ENCODE results near the gene TBL2.
"Not testable (repeated sequence)": the region's sequence is repeated elsewhere in the genome, so short reads cannot be mapped to it uniquely, and the experiment has no call there.

TBL2 gene

GRCh38 chr7:73532224-73532623, 46.2 kb downstream of the TBL2 start:
- DNase-seq: no peak

DNA sequence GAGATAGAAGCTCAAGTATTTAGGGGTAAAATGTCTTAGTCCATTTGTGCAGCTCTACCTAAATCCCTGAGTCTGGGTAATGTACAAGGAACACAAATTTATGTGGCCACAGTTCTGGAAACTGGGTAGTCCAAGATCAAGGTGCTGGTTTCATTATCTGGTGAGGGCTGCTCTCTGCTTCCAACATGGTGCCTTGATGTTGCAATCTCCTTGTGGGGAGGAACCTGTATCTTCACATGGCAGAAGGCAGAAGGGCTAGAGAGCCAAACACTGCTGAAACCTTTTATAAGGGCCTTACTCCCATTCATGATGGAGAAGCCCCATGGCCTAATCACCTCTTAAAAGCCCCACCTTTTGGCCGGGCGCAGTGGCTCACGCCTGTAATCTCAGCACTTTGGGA, 47.6 kb downstream of the TBL2 start:
- no peak for DNase-seq

- DNase-seq: peak; percentile 87
These were observed 51.2 kb downstream of the TBL2 start for GRCh38 chr7:73526896-73527821.

DNA sequence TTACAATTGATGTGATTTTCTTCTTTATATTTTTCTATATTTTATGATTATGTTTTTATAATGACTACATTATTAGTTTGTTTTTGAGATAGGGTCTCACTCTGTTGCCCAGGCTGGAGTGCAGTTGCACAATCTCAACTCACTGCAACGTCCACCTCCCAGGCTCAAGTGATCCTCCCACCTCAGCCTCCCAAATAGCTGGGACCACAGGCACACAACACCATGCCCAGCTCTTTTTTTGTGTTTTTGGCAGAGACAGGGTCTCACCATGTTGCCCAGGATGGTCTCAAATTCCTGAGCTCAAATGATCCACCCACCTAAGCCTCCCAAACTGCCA, 52.3 kb downstream of the TBL2 start:
- not testable (repeated sequence) for DNase-seq

GRCh38 chr7:73522105-73522872, 56.1 kb downstream of the TBL2 start, which contains the start of gene BAZ1B:
Gene BAZ1B, minus strand, starts transcription at chr7:73522293. Its CDS starts 360 bp downstream, at chr7:73521933.
- DNase-seq: peak; percentile 100

DNA sequence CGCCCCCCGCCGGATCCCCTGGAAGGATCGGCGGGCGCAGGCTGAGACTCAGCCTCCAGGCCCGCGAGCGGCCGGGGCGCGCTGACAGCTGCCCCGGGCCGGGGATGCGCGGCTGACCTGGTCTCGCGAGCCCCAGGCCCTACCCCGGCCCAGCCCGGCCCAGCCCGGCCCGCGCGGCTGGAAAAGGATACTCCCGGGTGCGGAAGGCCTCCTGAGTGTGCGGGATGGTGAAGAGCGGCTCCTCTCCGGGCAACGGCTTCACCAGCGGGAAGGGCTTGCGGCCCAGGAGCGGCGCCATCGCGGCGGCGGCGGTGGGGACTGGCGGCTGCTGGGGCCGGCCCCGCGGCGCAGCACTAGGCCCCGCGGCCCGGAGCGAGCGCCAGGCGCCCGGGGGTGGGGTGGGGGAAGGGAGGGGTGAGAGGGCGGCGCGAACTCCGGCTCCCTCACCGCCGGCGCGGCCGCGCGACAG, 56.7 kb downstream of the TBL2 start:
- peak; percentile 86 for DNase-seq

DNA sequence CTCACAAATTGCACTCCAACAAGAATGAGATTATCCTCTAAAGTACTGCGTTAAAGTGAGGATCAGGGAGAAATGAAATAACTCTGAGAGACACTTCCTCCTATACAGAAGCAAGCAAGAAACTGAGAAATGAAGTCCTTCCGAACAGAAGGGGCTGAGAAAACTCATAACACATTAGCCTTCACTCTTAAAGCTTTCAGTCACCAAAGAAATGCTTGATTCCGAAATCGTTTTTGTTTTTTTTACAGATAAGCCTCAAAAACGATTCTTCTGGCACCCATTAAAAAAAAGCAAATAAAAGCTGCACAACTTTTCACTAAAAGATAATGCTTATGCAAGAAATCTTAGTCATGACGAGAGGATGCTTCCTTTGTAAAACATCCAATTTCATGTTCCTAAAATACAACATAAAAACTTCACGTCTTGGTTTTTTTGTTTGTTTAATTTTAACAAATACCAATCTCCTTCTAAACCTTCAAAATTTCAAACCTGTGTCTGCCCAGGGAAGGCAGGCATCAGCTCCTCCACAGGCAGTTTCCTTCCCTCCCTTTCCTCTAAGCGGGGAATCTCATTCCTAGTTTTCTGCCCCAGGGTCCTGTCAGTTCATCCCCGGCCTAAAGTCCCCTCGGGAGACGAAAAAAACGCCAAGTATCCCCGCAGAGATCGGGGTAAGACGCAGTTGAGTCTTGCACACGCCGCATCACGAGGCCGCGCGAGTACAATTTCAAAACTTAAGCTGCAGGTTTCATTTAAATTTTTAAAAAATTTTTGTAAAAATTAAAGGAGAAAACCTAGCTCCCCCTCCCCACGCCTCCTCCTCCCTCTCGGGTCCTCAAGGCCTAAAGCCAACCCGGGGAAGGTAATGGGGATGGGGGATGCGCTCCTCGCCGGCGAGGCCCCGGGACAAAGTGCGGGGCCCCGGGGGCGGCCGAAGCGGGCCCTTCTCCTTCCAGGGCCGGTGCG, 57.4 kb downstream of the TBL2 start:
- peak; percentile 26 for DNase-seq

DNA sequence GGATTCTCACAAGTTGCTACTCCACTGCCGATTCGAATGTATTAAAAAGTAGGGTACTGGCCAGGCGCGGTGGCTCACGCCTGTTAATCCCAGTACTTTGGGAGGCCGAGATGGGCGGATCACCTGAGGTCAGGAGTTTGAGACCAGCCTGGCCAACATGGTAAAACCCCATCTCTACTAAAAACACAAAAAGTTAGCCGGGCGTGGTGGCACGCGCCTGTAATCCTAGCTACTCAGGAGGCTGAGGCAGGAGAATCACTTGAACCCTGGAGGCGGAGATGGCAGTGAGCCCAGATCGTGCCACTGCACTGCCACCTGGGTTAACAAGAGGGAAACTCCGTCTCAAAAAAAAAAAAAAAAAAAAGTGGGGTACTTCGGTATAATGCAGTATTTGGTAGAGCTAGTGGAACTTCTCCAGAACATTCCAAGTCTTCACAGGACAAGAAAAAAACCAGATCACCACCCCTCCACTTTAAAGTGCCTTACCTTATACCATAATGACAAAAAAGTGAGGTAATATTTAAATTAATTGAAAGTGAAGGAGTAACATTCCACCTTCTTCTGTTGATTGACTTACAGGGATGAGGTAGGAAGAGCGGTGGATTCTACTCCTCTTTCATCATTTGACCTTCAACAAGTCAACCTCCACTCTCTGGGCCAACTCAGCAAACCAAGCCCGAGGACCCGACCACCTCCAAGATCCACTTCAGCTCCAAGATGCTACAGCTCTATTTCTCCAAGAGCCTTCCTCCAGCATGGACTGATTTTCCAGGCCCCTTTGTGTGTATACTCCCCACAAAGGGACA, 58.3 kb downstream of the TBL2 start:
- peak; percentile 75 for DNase-seq

GRCh38 chr7:73518470-73518869, 59.9 kb downstream of the TBL2 start:
- DNase-seq: no peak

Data from RPMI8226 (cell line).